HUES6 (cell line): Measurements from ENCODE around the gene TTLL10.

Source experiments
- H3K27ac ChIP-seq: 2 replicates; pipeline ENCODE4 v1.7.0; 2013; ENCODE audit warnings: low read depth, mild to moderate bottlenecking, low read length, inconsistent platforms
- H3K27me3 ChIP-seq: 2 replicates; pipeline ENCODE4 v1.6.1; 2013; ENCODE audit warnings: low read length; ENCODE audit not compliant: control insufficient read depth, insufficient read depth
- H3K36me3 ChIP-seq: 2 replicates; pipeline ENCODE4 v1.6.1; 2013; ENCODE audit warnings: low read length; ENCODE audit not compliant: control insufficient read depth, insufficient read depth
- H3K4me1 ChIP-seq: 2 replicates; pipeline ENCODE4 v1.6.1; 2013; ENCODE audit warnings: low read length; ENCODE audit not compliant: control insufficient read depth, insufficient read depth
- H3K4me3 ChIP-seq: 2 replicates; pipeline ENCODE4 v1.5.1; 2013; ENCODE audit warnings: low read depth, low read length
- H3K9ac ChIP-seq: one replicate; pipeline ENCODE4 v1.6.1; 2013; ENCODE audit warnings: mild to moderate bottlenecking, low read length
- H3K9me3 ChIP-seq: 2 replicates; pipeline ENCODE4 v1.6.1; 2013; ENCODE audit warnings: low read depth, low read length; ENCODE audit not compliant: control insufficient read depth, insufficient read depth

Gene TTLL10

DNA sequence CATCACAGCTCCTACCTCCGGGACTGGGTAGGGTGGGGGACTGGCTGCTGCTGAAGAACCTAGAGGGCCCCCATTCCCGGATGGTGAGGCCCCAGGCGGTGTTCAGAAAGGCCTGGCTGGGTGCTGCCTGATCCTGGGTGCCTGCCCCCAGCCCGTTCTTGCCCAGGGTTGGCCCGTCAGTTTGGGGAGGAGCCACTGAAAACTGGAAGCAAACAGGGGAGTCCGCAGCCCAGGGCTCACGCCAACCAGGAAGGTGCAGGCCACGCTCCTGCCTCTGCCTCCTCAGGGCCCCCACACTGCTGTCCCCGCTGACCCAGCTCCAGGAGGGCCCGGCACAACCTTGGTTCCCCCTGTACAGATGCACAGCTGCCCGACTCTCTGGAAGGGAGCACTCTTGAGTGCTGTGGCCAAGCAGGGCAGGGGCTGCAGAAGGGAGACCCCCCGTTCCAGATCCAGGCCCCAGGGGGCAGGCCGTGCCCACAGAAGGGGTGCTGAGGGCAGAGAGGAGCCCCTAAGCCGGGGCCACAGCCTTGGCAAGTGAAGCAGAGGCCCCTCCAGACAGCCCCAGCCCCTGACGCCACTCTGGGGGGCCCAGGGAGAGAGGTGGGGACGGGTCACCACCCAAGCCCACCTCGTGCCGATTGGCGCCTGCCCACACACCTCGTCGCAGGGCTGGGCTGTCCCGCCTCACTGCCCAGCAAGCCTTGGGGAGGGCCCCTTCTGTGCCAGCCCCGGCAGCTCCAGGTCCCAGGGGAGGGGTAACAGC lies 67.3 kb downstream of the TTLL10 start:
- Histone ChIP-seq H3K9ac (no peak overlapping the region), H3K9me3 (no peaks in the 10 kb centered on the region), H3K4me1 (peaks cover 18% of the 10 kb centered on the region; the same call in 1 of the 2 replicates), H3K27ac (no peak overlapping the region), H3K4me3 (no peak overlapping the region), H3K36me3 (no peaks in the 10 kb centered on the region), H3K27me3 (peaks cover 3% of the 10 kb centered on the region; the same call in 1 of the 2 replicates)

GRCh38 chr1:1241588-1242219 lies 68.0 kb downstream of the TTLL10 start:
- Histone ChIP-seq H3K36me3 (no peaks in the 10 kb centered on the region), H3K9me3 (no peaks in the 10 kb centered on the region), H3K9ac (no peak overlapping the region), H3K27me3 (peaks cover 10% of the 10 kb centered on the region), H3K4me3 (no peak overlapping the region), H3K4me1 (peaks cover 21% of the 10 kb centered on the region; the same call in 1 of the 2 replicates), H3K27ac (no peak overlapping the region)

DNA sequence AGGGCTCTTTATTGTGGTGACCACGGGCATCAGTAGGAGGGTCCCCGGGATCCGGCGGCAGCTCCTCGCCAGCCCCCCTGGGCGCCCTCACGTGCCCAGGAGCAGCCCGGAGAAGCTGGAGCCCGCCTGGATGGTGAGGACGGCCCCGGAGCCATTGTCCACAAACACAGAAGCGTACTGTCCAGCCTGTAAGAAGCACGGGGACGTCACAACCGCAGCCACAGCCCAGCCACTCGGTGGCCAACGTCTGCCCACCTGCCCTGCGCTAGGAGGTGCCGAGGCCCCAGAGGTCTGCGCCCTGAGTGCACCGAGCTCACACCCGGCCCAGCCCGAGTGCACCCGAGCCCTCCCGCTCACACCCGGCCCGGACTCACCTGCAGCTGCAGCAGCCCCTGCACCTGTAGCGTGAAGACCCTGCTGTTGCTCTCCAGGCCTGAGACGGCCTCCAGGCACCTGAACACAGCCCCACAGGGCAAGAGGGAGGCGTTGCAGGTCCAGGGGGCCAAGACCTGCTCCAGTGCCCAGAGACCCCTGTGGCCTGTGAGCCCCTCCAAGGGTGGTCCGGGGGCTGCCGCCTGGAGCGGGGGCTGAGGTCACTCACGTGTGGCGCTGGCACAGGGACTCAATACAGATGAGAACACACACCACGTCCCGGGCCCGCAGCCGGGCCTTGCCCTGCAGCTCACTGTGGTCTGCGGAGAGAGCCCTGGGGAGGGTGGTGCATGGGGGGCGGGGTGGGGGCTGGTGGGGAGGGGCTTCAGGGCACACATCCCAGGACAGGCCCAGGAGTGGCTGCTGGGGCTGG lies 69.0 kb downstream of the TTLL10 start:
- H3K4me3 ChIP-seq, result no peak overlapping the region
- H3K9ac ChIP-seq, result no peak overlapping the region
- peaks cover 12% of the 10 kb centered on the region; the same call in 1 of the 2 replicates for H3K4me1 ChIP-seq
- H3K27me3 ChIP-seq, result peaks cover 19% of the 10 kb centered on the region
- H3K27ac ChIP-seq, result no peak overlapping the region
- no peaks in the 10 kb centered on the region for H3K36me3 ChIP-seq
- H3K9me3 ChIP-seq, result no peaks in the 10 kb centered on the region

- no peaks in the 10 kb centered on the region for H3K36me3 ChIP-seq
- no peaks in the 10 kb centered on the region for H3K9me3 ChIP-seq
- no peak overlapping the region for H3K27ac ChIP-seq
- H3K4me1 ChIP-seq, result peaks cover 9% of the 10 kb centered on the region; the same call in 1 of the 2 replicates
- no peak overlapping the region for H3K9ac ChIP-seq
- peaks cover 21% of the 10 kb centered on the region for H3K27me3 ChIP-seq
- H3K4me3 ChIP-seq, result no peak overlapping the region
These were observed 69.6 kb downstream of the TTLL10 start for GRCh38 chr1:1243266-1243660.

DNA sequence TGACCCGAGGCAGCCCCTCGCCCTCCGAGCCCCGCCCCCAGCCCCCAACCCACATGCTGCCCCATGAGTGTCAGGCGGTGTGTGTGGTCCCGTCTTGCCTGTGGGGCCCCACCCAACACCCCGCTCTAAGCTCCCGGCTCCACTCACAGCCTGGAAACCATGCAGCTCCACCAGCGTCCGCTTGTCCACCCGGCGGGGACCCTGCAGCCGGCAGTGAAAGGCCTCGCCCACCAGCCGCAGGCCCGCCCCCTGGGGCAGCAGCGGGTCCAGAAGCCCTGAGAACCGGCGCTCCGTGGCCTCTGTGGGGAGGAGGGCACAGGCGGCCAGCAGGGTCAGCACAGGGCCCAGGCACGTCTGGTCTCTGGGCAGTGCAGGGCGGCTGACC lies 70.1 kb downstream of the TTLL10 start:
- Histone ChIP-seq H3K36me3 (no peaks in the 10 kb centered on the region), H3K27me3 (peaks cover 21% of the 10 kb centered on the region), H3K4me3 (no peak overlapping the region), H3K4me1 (peaks cover 7% of the 10 kb centered on the region; the same call in 1 of the 2 replicates), H3K9ac (no peak overlapping the region), H3K9me3 (no peaks in the 10 kb centered on the region), H3K27ac (no peak overlapping the region)

GRCh38 chr1:1244192-1244811 lies 70.6 kb downstream of the TTLL10 start:
- Histone ChIP-seq H3K27ac (no peak overlapping the region), H3K9ac (no peak overlapping the region), H3K4me1 (peaks cover 7% of the 10 kb centered on the region; the same call in 1 of the 2 replicates), H3K4me3 (no peak overlapping the region), H3K27me3 (peaks cover 21% of the 10 kb centered on the region), H3K36me3 (no peaks in the 10 kb centered on the region), H3K9me3 (no peaks in the 10 kb centered on the region)

- Histone ChIP-seq H3K4me1 (peaks cover 7% of the 10 kb centered on the region; the same call in 1 of the 2 replicates), H3K36me3 (no peaks in the 10 kb centered on the region), H3K9ac (no peak overlapping the region), H3K27ac (no peak overlapping the region), H3K27me3 (peaks cover 21% of the 10 kb centered on the region), H3K4me3 (no peak overlapping the region), H3K9me3 (no peaks in the 10 kb centered on the region)
These were observed 71.6 kb downstream of the TTLL10 start for GRCh38 chr1:1245178-1245816.

- H3K4me3 ChIP-seq, result peak overlapping the region; percentile 39
These were observed 72.3 kb downstream of the TTLL10 start for GRCh38 chr1:1245817-1246576.

GRCh38 chr1:1246577-1247340 lies 73.1 kb downstream of the TTLL10 start, which contains the start of gene C1QTNF12:
C1QTNF12 (minus strand) TSS chr1:1246722; CDS start chr1:1246690, 32 bp downstream.
- H3K27me3 ChIP-seq, result peaks cover 21% of the 10 kb centered on the region
- H3K4me3 ChIP-seq, result peak within 1 kb of the TSS; percentile 39
- no peak within 1 kb of the TSS for H3K27ac ChIP-seq
- no peaks in the 10 kb centered on the region for H3K36me3 ChIP-seq
- H3K4me1 ChIP-seq, result peaks cover 7% of the 10 kb centered on the region; the same call in 1 of the 2 replicates
- H3K9me3 ChIP-seq, result no peaks in the 10 kb centered on the region
- H3K9ac ChIP-seq, result peak within 1 kb of the TSS; percentile 48

More at GRCh38 chr1:1245817-1246576, 72.3 kb downstream of the TTLL10 start:
- Histone ChIP-seq H3K9me3 (no peaks in the 10 kb centered on the region), H3K36me3 (no peaks in the 10 kb centered on the region), H3K4me1 (peaks cover 7% of the 10 kb centered on the region; the same call in 1 of the 2 replicates), H3K27me3 (peaks cover 21% of the 10 kb centered on the region), H3K27ac (no peak overlapping the region), H3K9ac (peak overlapping the region; percentile 48)
